ENCODE data around the gene ERMAP.

ERMAP gene

DNA sequence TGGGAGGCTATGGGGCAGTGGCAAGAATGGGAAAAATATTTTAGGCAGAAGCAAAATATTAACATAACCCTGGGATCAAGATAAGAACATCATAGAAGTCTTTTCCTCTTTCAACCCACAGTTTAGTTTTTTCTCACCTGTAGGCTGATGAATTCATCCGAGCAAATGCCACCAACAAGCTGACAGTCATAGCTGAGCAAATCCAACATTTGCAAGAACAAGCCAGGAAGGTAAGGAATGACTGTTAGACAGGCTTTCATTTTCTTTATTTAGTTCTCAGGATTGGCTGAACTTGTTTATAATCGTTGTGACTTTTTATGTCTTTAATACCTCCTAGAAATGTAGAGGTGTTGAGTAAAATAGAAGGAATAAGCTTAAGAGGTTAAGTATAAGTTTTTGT, 43.5 kb upstream of the ERMAP start:
- H2BK12ac ChIP-seq (ENCODE audit: low read length): no peak overlapping the region
- H2AK5ac ChIP-seq (ENCODE audit: low read depth, low read length): no peak overlapping the region
- H3K79me1 ChIP-seq (ENCODE audit: low read depth, low read length): no peaks in the 10 kb centered on the region
- H3K4me2 ChIP-seq (ENCODE audit: insufficient read depth, low read length, poor library complexity, severe bottlenecking): no peak overlapping the region
- no peak overlapping the region for H2BK15ac ChIP-seq (ENCODE audit: low read length)
- no peak overlapping the region for H3K18ac ChIP-seq (ENCODE audit: low read length)
- H3K9ac ChIP-seq (ENCODE audit: low read depth, low read length, poor library complexity): no peak overlapping the region
- no peak overlapping the region for H2BK5ac ChIP-seq (ENCODE audit: low read length)
- H2AFZ ChIP-seq (ENCODE audit: low read length): no peak overlapping the region
- H4K91ac ChIP-seq (ENCODE audit: low read depth, low read length, poor library complexity): no peak overlapping the region
- no peaks in the 10 kb centered on the region for H3K4me1 ChIP-seq (ENCODE audit: control insufficient read depth in 2 of 2, insufficient read depth in 1 of 2, low read depth in 1 of 2, low read length in 2 of 2)
- DNase-seq (ENCODE audit: low spot score): no peak
- WGBS, 2 donors (ENCODE audit: extremely low coverage in 2 of 2, insufficient read length in 2 of 2, insufficient replicate concordance in 1 of 2): no CpG with 5 or more reads among the region's 2 CpGs
- H3K14ac ChIP-seq (ENCODE audit: low read length): no peak overlapping the region
- no peaks in the 10 kb centered on the region for H3K27me3 ChIP-seq (ENCODE audit: control insufficient read depth in 3 of 3, insufficient read depth in 3 of 3, low read depth in 1 of 3, low read length in 3 of 3)
- no peak overlapping the region for H3K4me3 ChIP-seq (ENCODE audit: low read length in 2 of 2)
- no peak overlapping the region for H4K8ac ChIP-seq (ENCODE audit: low read depth, low read length)
- no peak overlapping the region for H3K23ac ChIP-seq (ENCODE audit: low read depth, low read length, poor library complexity)
- no peaks in the 10 kb centered on the region for H3K9me3 ChIP-seq (replicated peaks in 1 of 2; ENCODE audit: control insufficient read depth in 2 of 2, insufficient read depth in 1 of 2, low read depth in 1 of 2, low read length in 2 of 2)
- H3K27ac ChIP-seq (replicated peaks; ENCODE audit: low read length): no peak overlapping the region
- H3K36me3 ChIP-seq (replicated peaks in 1 of 2; ENCODE audit: control insufficient read depth in 2 of 2, insufficient read depth in 2 of 2, low read length in 2 of 2): peaks cover 13 to 89% of the 10 kb centered on the region in 2 donors
- no peak overlapping the region for H3K4ac ChIP-seq (ENCODE audit: low read length)
- no peak overlapping the region for H2BK120ac ChIP-seq (ENCODE audit: low read depth, low read length)

GRCh38 chr1:42774928-42775526, 41.9 kb upstream of the ERMAP start:
- Histone ChIP-seq H4K91ac (ENCODE audit: low read depth, low read length, poor library complexity) (no peak overlapping the region), H3K18ac (ENCODE audit: low read length) (no peak overlapping the region), H3K23ac (ENCODE audit: low read depth, low read length, poor library complexity) (no peak overlapping the region), H3K27me3 (ENCODE audit: control insufficient read depth in 3 of 3, insufficient read depth in 3 of 3, low read depth in 1 of 3, low read length in 3 of 3) (no peaks in the 10 kb centered on the region), H4K8ac (ENCODE audit: low read depth, low read length) (no peak overlapping the region), H3K4ac (ENCODE audit: low read length) (no peak overlapping the region), H3K9me3 (replicated peaks in 1 of 2; ENCODE audit: control insufficient read depth in 2 of 2, insufficient read depth in 1 of 2, low read depth in 1 of 2, low read length in 2 of 2) (no peaks in the 10 kb centered on the region), H2AFZ (ENCODE audit: low read length) (no peak overlapping the region), H2BK120ac (ENCODE audit: low read depth, low read length) (no peak overlapping the region), H3K4me2 (ENCODE audit: insufficient read depth, low read length, poor library complexity, severe bottlenecking) (no peak overlapping the region), H3K9ac (ENCODE audit: low read depth, low read length, poor library complexity) (no peak overlapping the region), H3K79me1 (ENCODE audit: low read depth, low read length) (no peaks in the 10 kb centered on the region), H2BK5ac (ENCODE audit: low read length) (no peak overlapping the region), H2AK5ac (ENCODE audit: low read depth, low read length) (no peak overlapping the region), H3K14ac (ENCODE audit: low read length) (no peak overlapping the region), H3K27ac (replicated peaks; ENCODE audit: low read length) (no peak overlapping the region), H3K4me1 (ENCODE audit: control insufficient read depth in 2 of 2, insufficient read depth in 1 of 2, low read depth in 1 of 2, low read length in 2 of 2) (no peaks in the 10 kb centered on the region), H2BK12ac (ENCODE audit: low read length) (no peak overlapping the region), H2BK15ac (ENCODE audit: low read length) (no peak overlapping the region), H3K4me3 (ENCODE audit: low read length in 2 of 2) (no peak overlapping the region), H3K36me3 (replicated peaks in 1 of 2; ENCODE audit: control insufficient read depth in 2 of 2, insufficient read depth in 2 of 2, low read length in 2 of 2) (peaks cover 13 to 92% of the 10 kb centered on the region in 2 donors)
- WGBS, 2 donors (ENCODE audit: extremely low coverage in 2 of 2, insufficient read length in 2 of 2, insufficient replicate concordance in 1 of 2): no CpG with 5 or more reads among the region's 5 CpGs
- DNase-seq (ENCODE audit: low spot score): no peak

DNA sequence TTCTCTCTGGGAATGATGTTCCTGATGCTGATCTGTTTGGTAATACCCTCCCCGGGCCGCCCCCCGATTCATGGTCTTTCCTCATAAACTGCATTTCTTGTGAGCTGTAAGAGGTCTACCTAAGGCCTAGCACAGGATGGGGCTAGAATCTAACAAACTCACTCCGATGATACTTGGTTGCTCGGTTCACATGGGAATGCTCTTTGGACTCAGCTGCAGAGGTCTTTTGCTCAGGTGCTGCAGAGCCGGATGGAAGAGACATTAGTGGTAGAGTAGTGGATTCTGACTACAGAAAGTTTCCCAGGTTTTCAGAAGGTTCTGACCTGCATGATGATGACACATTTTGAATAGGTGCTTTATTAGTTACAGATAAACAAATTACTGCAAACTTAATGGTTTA, 40.4 kb upstream of the ERMAP start:
- Histone ChIP-seq H2AK5ac (ENCODE audit: low read depth, low read length) (no peak overlapping the region), H3K4ac (ENCODE audit: low read length) (no peak overlapping the region), H2BK12ac (ENCODE audit: low read length) (no peak overlapping the region), H2BK15ac (ENCODE audit: low read length) (no peak overlapping the region), H2AFZ (ENCODE audit: low read length) (no peak overlapping the region), H3K27ac (replicated peaks; ENCODE audit: low read length) (no peak overlapping the region), H3K36me3 (replicated peaks in 1 of 2; ENCODE audit: control insufficient read depth in 2 of 2, insufficient read depth in 2 of 2, low read length in 2 of 2) (peaks cover 19 to 93% of the 10 kb centered on the region in 2 donors), H3K4me1 (ENCODE audit: control insufficient read depth in 2 of 2, insufficient read depth in 1 of 2, low read depth in 1 of 2, low read length in 2 of 2) (no peaks in the 10 kb centered on the region), H3K4me3 (ENCODE audit: low read length in 2 of 2) (no peak overlapping the region), H3K18ac (ENCODE audit: low read length) (no peak overlapping the region), H3K23ac (ENCODE audit: low read depth, low read length, poor library complexity) (no peak overlapping the region), H4K91ac (ENCODE audit: low read depth, low read length, poor library complexity) (no peak overlapping the region), H3K14ac (ENCODE audit: low read length) (no peak overlapping the region), H3K4me2 (ENCODE audit: insufficient read depth, low read length, poor library complexity, severe bottlenecking) (no peak overlapping the region), H3K9me3 (replicated peaks in 1 of 2; ENCODE audit: control insufficient read depth in 2 of 2, insufficient read depth in 1 of 2, low read depth in 1 of 2, low read length in 2 of 2) (no peaks in the 10 kb centered on the region), H3K79me1 (ENCODE audit: low read depth, low read length) (no peaks in the 10 kb centered on the region), H3K27me3 (ENCODE audit: control insufficient read depth in 3 of 3, insufficient read depth in 3 of 3, low read depth in 1 of 3, low read length in 3 of 3) (no peaks in the 10 kb centered on the region), H3K9ac (ENCODE audit: low read depth, low read length, poor library complexity) (no peak overlapping the region), H2BK120ac (ENCODE audit: low read depth, low read length) (no peak overlapping the region), H2BK5ac (ENCODE audit: low read length) (no peak overlapping the region), H4K8ac (ENCODE audit: low read depth, low read length) (no peak overlapping the region)
- no CpG with 5 or more reads among the region's 6 CpGs for WGBS, 2 donors (ENCODE audit: extremely low coverage in 2 of 2, insufficient read length in 2 of 2, insufficient replicate concordance in 1 of 2)
- DNase-seq (ENCODE audit: low spot score): no peak

- Histone ChIP-seq H3K4me1 (ENCODE audit: control insufficient read depth in 2 of 2, insufficient read depth in 1 of 2, low read depth in 1 of 2, low read length in 2 of 2) (no peaks in the 10 kb centered on the region), H2BK12ac (ENCODE audit: low read length) (no peak overlapping the region), H3K4me2 (ENCODE audit: insufficient read depth, low read length, poor library complexity, severe bottlenecking) (no peak overlapping the region), H2BK15ac (ENCODE audit: low read length) (no peak overlapping the region), H4K91ac (ENCODE audit: low read depth, low read length, poor library complexity) (no peak overlapping the region), H3K27ac (replicated peaks; ENCODE audit: low read length) (no peak overlapping the region), H3K9me3 (replicated peaks in 1 of 2; ENCODE audit: control insufficient read depth in 2 of 2, insufficient read depth in 1 of 2, low read depth in 1 of 2, low read length in 2 of 2) (no peaks in the 10 kb centered on the region), H3K9ac (ENCODE audit: low read depth, low read length, poor library complexity) (no peak overlapping the region), H3K36me3 (replicated peaks in 1 of 2; ENCODE audit: control insufficient read depth in 2 of 2, insufficient read depth in 2 of 2, low read length in 2 of 2) (peaks cover 19 to 93% of the 10 kb centered on the region in 2 donors), H3K79me1 (ENCODE audit: low read depth, low read length) (no peaks in the 10 kb centered on the region), H2BK5ac (ENCODE audit: low read length) (no peak overlapping the region), H2AK5ac (ENCODE audit: low read depth, low read length) (no peak overlapping the region), H3K4me3 (ENCODE audit: low read length in 2 of 2) (no peak overlapping the region), H3K23ac (ENCODE audit: low read depth, low read length, poor library complexity) (no peak overlapping the region), H3K14ac (ENCODE audit: low read length) (no peak overlapping the region), H3K18ac (ENCODE audit: low read length) (no peak overlapping the region), H3K4ac (ENCODE audit: low read length) (no peak overlapping the region), H2BK120ac (ENCODE audit: low read depth, low read length) (no peak overlapping the region), H4K8ac (ENCODE audit: low read depth, low read length) (no peak overlapping the region), H2AFZ (ENCODE audit: low read length) (no peak overlapping the region), H3K27me3 (ENCODE audit: control insufficient read depth in 3 of 3, insufficient read depth in 3 of 3, low read depth in 1 of 3, low read length in 3 of 3) (no peaks in the 10 kb centered on the region)
- peak; percentile 26 for DNase-seq (ENCODE audit: low spot score)
Observed at GRCh38 chr1:42777852-42778251, 39.1 kb upstream of the ERMAP start.
